ENCODE results near the gene AGA. TPM values are rescaled to one million over a fixed set of nuclear protein-coding genes. Genes with fewer than 3 reads are reported as not detected.

The AGA gene
- total and polyA plus RNA-seq, 2 of the 8 experiments (the other 6 are each of a cell fraction or from before 2014, with no cell fraction given): 8.5 to 11.6 TPM

- H4K20me1 ChIP-seq (replicated peaks in 1 of 2; ENCODE audit: control insufficient read depth in 1 of 2, insufficient read depth in 2 of 2, low read length in 2 of 2): no peaks in the 10 kb centered on the region
- H3K9ac ChIP-seq (replicated peaks in 1 of 4; ENCODE audit: extremely low read depth in 1 of 4, low read depth in 3 of 4, low read length in 3 of 4): no peak overlapping the region
- H3K9me3 ChIP-seq (ENCODE audit: insufficient read depth in 2 of 2, low read depth in 1 of 2, low read length in 1 of 2): no peaks in the 10 kb centered on the region; a peak in 1 of 4 replicates
- FAIRE-seq (no peak), DNase-seq (ENCODE audit: low read depth in 1 of 2, low spot score in 2 of 2) (no peak)
- H3K4me3 ChIP-seq (ENCODE audit: extremely low read depth in 1 of 4, insufficient read depth in 2 of 4, low read depth in 3 of 4, low read length in 4 of 4): no peak overlapping the region
- H3K14ac ChIP-seq (ENCODE audit: insufficient read length): no peak overlapping the region
- no peaks in the 10 kb centered on the region for H3K36me3 ChIP-seq (ENCODE audit: control insufficient read depth in 2 of 4, insufficient read depth in 4 of 4, low read length in 3 of 4)
- H3K79me1 ChIP-seq (ENCODE audit: low read depth, low read length): no peaks in the 10 kb centered on the region
- no peak overlapping the region for H4K5ac ChIP-seq (ENCODE audit: insufficient read length, low read depth, low read length)
- H3K23ac ChIP-seq (ENCODE audit: insufficient read length): no peak overlapping the region
- H3K4me1 ChIP-seq (replicated peaks in 1 of 4; ENCODE audit: control insufficient read depth in 3 of 4, insufficient read depth in 4 of 4, low read length in 3 of 4): 0 out of 7 replicates have a peak, but pooled peaks cover 0 to 5% (median 0%) of the 10 kb centered on the region in 4 experiments
- no peak overlapping the region for H2BK20ac ChIP-seq (ENCODE audit: low read length)
- H2BK12ac ChIP-seq (ENCODE audit: low read depth, low read length): no peak overlapping the region
- no peak overlapping the region for H4K8ac ChIP-seq (ENCODE audit: extremely low read depth, insufficient read depth, low read length)
- H3K56ac ChIP-seq (replicated peaks; ENCODE audit: insufficient read length, low read depth, low read length): no peak overlapping the region
- no peak overlapping the region for H2BK5ac ChIP-seq (ENCODE audit: low read depth, low read length)
- no peak overlapping the region for H3K4ac ChIP-seq (replicated peaks; ENCODE audit: insufficient read length, low read depth, low read length)
- H3K23me2 ChIP-seq (ENCODE audit: low read depth, low read length): no peaks in the 10 kb centered on the region
- H3K27me3 ChIP-seq (replicated peaks in 1 of 4; ENCODE audit: control insufficient read depth in 3 of 4, extremely low read depth in 1 of 4, insufficient read depth in 3 of 4, low read length in 3 of 4): no peaks in the 10 kb centered on the region
- no peak overlapping the region for H3K4me2 ChIP-seq (ENCODE audit: insufficient read depth in 1 of 2, low read depth in 2 of 2, low read length in 2 of 2)
- H3K27ac ChIP-seq (ENCODE audit: low read depth, low read length): no peak overlapping the region
- WGBS, 2 experiments (ENCODE audit: extremely low coverage in 1 of 2, insufficient coverage in 1 of 2, insufficient read length in 1 of 2, insufficient replicate concordance in 2 of 2, low coverage in 1 of 2, low lambda C conversion rate in 2 of 2, missing lambda C conversion rate in 1 of 2): 92% methylated on average over 3 of the region's 3 CpGs; no CpG with 5 or more reads in 1 of the 2 experiments
- H2BK15ac ChIP-seq (ENCODE audit: low read length): no peak overlapping the region
- ChIA-PET POLR2A (ENCODE audit: partially characterized antibody) (no interaction called here), CTCF (ENCODE audit: partially characterized antibody) (no interaction called here)
- 0 out of 2 replicates have a peak overlapping the region, but pooled peaks have one; percentile 62 for H2AFZ ChIP-seq (ENCODE audit: low read length)
- H3K79me2 ChIP-seq (ENCODE audit: control insufficient read depth in 1 of 2, insufficient read depth in 2 of 2, low read length in 2 of 2): no peaks in the 10 kb centered on the region
- H4K91ac ChIP-seq (replicated peaks; ENCODE audit: insufficient read length, low read length): no peak overlapping the region
- H2BK120ac ChIP-seq (replicated peaks; ENCODE audit: low read depth, low read length): no peak overlapping the region
- no peak overlapping the region for H2AK5ac ChIP-seq (ENCODE audit: low read depth, low read length)
- H3K18ac ChIP-seq (ENCODE audit: extremely low read depth, low read length): no peak overlapping the region
- TF ChIP-seq SIN3A (conservative IDR thresholded peaks at IDR 0.05 in 1 of 2, IDR thresholded peaks at IDR 0.05 in 1 of 2; ENCODE audit: low read depth in 1 of 2, low read length in 2 of 2) (no peak), SUZ12 (IDR thresholded peaks at IDR 0.05; ENCODE audit: low read length) (no peak), SP4 (IDR thresholded peaks at IDR 0.05; ENCODE audit: low read length) (no peak), GTF2F1 (IDR thresholded peaks at IDR 0.05; ENCODE audit: borderline replicate concordance, low read depth, low read length) (no peak), CHD2 (IDR thresholded peaks at IDR 0.05; ENCODE audit: low read length) (no peak), SRF (IDR thresholded peaks at IDR 0.05; ENCODE audit: low read depth, low read length) (no peak), POU5F1 (IDR thresholded peaks at IDR 0.05; ENCODE audit: low read depth, low read length) (no peak), E2F6 (IDR thresholded peaks at IDR 0.05) (no peak), HDAC6 (IDR thresholded peaks at IDR 0.05; ENCODE audit: low read depth, low read length) (no peak), GABPA (IDR thresholded peaks at IDR 0.05; ENCODE audit: borderline replicate concordance, insufficient read depth, low read length) (no peak), ASH2L (IDR thresholded peaks at IDR 0.05; ENCODE audit: low read length) (no peak), ZNF274 (IDR thresholded peaks at IDR 0.05; ENCODE audit: borderline replicate concordance, extremely low read depth, low read length) (no peak), NRF1 (IDR thresholded peaks at IDR 0.05; ENCODE audit: low read depth, low read length) (no peak), BACH1 (IDR thresholded peaks at IDR 0.05; ENCODE audit: low read length) (no peak), CBX5 (IDR thresholded peaks at IDR 0.05; ENCODE audit: low read depth, low read length) (no peak)
Measured at GRCh38 chr4:177404342-177404741, 37.9 kb downstream of the AGA start.
